Astrocyte (in vitro differentiated cells and primary cell): ENCODE data around the gene ADCYAP1R1. TPM values are rescaled to one million over a fixed set of nuclear protein-coding genes. Genes with fewer than 3 reads are reported as not detected.

Source experiments
- DNase-seq: peaks from one replicate; pipeline ENCODE4 v3.0.0-alpha.2; 2010; ENCODE audit warnings: low read depth
- FAIRE-seq: peaks from 2 replicates; lab custom pipeline; 2011; peaks lifted over from hg19 to GRCh38; lab: Jason Lieb, UNC
- H2AFZ ChIP-seq: 2 replicates; pipeline ENCODE4 v1.6.0; 2012; ENCODE audit warnings: low read depth, low read length, inconsistent platforms
- H3K27ac ChIP-seq: 2 replicates; pipeline ENCODE4 v1.5.1; 2011; ENCODE audit warnings: low read depth, low read length, inconsistent platforms
- H3K27me3 ChIP-seq: 2 replicates; pipeline ENCODE4 v1.6.0; 2011; ENCODE audit warnings: low read length, inconsistent platforms; ENCODE audit not compliant: insufficient read depth
- H3K36me3 ChIP-seq: 2 replicates; pipeline ENCODE4 v1.5.1; 2011; ENCODE audit warnings: low read length, inconsistent platforms; ENCODE audit not compliant: insufficient read depth
- H3K4me1 ChIP-seq: 2 replicates; pipeline ENCODE4 v1.5.1; 2011; ENCODE audit warnings: low read length, inconsistent platforms; ENCODE audit not compliant: insufficient read depth
- H3K4me2 ChIP-seq: 2 replicates; pipeline ENCODE4 v1.6.0; 2012; ENCODE audit warnings: low read length, inconsistent platforms
- H3K4me3 ChIP-seq: 2 replicates; pipeline ENCODE4 v1.5.1; 2011; ENCODE audit warnings: low read depth, mild to moderate bottlenecking, low read length, inconsistent platforms; ENCODE audit not compliant: insufficient read depth
- H3K79me2 ChIP-seq: 2 replicates; pipeline ENCODE4 v1.6.0; 2012; ENCODE audit warnings: mild to moderate bottlenecking, low read length, inconsistent platforms; ENCODE audit not compliant: insufficient read depth
- H3K9ac ChIP-seq: 2 replicates; pipeline ENCODE4 v1.6.0; 2012; ENCODE audit warnings: mild to moderate bottlenecking, low read length, inconsistent platforms
- H3K9me3 ChIP-seq: 2 replicates; pipeline ENCODE4 v1.5.1; 2012; ENCODE audit warnings: low read depth, mild to moderate bottlenecking, low read length, inconsistent platforms; ENCODE audit not compliant: insufficient read depth
- H4K20me1 ChIP-seq: 2 replicates; pipeline ENCODE4 v1.6.0; 2012; ENCODE audit warnings: low read length, inconsistent platforms; ENCODE audit not compliant: insufficient read depth
- H3K27ac Mint-ChIP-seq: one replicate; pipeline ENCODE4 v1.8.0; 2021; ENCODE audit warnings: mild to moderate bottlenecking, mixed read lengths; ENCODE audit not compliant: unreplicated experiment
- H3K27me3 Mint-ChIP-seq: one replicate; pipeline ENCODE4 v1.8.0; 2021; ENCODE audit warnings: low read depth, mixed read lengths; ENCODE audit not compliant: unreplicated experiment
- H3K36me3 Mint-ChIP-seq: one replicate; pipeline ENCODE4 v1.8.0; 2021; ENCODE audit warnings: low read depth, mixed read lengths; ENCODE audit not compliant: unreplicated experiment
- H3K4me1 Mint-ChIP-seq: one replicate; pipeline ENCODE4 v1.8.0; 2021; ENCODE audit warnings: low read depth, mixed read lengths; ENCODE audit not compliant: unreplicated experiment
- H3K4me3 Mint-ChIP-seq: one replicate; pipeline ENCODE4 v1.8.0; 2021; ENCODE audit warnings: mild to moderate bottlenecking, moderate library complexity, mixed read lengths; ENCODE audit not compliant: unreplicated experiment
- H3K9me3 Mint-ChIP-seq: one replicate; pipeline ENCODE4 v1.8.0; 2021; ENCODE audit warnings: mild to moderate bottlenecking, mixed read lengths; ENCODE audit not compliant: unreplicated experiment
- CTCF ChIP-seq: IDR thresholded peaks from 2 replicates; pipeline ENCODE4 v1.5.1; 2011; ENCODE audit warnings: low read depth, mild to moderate bottlenecking, inconsistent platforms, low read length, moderate library complexity; ENCODE audit not compliant: insufficient read depth
- EZH2 ChIP-seq: IDR thresholded peaks from 2 replicates; pipeline ENCODE4 v1.6.1; 2012; ENCODE audit warnings: mild to moderate bottlenecking, low read length, inconsistent platforms; ENCODE audit not compliant: insufficient read depth
- total RNA-seq: library from RNA; stranded (reverse); gene quantifications from 2 replicates; pipeline ENCODE4 v1.2.1, GENCODE V29; 2021

Gene ADCYAP1R1
- total RNA-seq, 1 donor from 2014 or later, result 0.05 TPM

DNA sequence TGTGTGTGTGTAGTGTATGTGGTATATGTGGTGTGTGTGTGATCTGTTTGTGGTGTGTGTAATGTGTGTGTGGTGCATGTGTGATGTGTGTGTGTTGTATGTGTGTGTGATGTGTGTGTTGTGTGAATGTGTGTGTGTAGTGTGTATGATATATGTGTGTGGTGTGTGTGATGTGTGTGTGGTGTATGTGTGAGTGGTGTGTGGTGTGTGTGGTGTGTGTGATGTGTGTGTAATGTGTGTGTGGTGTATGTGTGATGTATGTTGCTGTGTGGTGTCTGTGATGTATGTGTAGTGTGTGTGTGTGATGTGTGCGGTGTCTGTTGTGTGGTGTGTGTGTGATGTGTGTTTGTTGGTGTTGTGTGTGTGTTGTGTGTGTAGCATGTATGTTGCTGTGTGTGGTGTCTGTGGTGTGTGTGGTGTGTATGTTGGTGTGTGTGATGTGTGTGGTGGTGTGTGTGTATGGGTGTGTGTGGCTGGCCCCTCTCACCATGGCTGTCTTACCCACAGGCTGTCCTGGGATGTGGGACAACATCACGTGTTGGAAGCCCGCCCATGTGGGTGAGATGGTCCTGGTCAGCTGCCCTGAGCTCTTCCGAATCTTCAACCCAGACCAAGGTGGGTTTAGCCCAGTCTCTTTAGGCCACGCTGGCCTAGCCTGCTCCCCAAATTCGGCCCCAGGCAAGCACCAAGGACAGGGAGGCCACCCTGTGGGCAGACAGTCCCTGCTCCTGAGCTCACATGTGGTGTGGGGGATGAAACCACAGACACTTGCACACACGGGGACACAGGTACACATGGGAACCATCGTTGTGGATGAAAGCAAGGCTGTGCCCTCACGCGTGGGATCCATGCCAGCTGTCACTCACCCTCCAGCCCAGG is 25.6 kb downstream of the ADCYAP1R1 start:
- peak; percentile 69 for FAIRE-seq

GRCh38 chr7:31078363-31078990 is 26.4 kb downstream of the ADCYAP1R1 start:
- FAIRE-seq, result no peak
- Histone ChIP-seq H2AFZ (no peak overlapping the region), H3K27ac (no peak overlapping the region), H3K9me3 (no peaks in the 10 kb centered on the region), H3K9ac (no peak overlapping the region), H3K4me1 (peaks cover 8% of the 10 kb centered on the region), H3K4me3 (no peak overlapping the region), H3K27me3 (peaks cover 5% of the 10 kb centered on the region), H3K36me3 (no peaks in the 10 kb centered on the region), H3K4me2 (no peak overlapping the region), H3K79me2 (no peaks in the 10 kb centered on the region), H4K20me1 (no peaks in the 10 kb centered on the region)
- peaks cover 45% of the 10 kb centered on the region for H3K27me3 Mint-ChIP-seq
- H3K36me3 Mint-ChIP-seq, result no peaks in the 10 kb centered on the region
- H3K27ac Mint-ChIP-seq, result no peak overlapping the region
- TF ChIP-seq CTCF, result no peak
- no peak for TF ChIP-seq EZH2
- H3K4me3 Mint-ChIP-seq, result no peak overlapping the region
- no peak for DNase-seq
- H3K4me1 Mint-ChIP-seq, result no peaks in the 10 kb centered on the region
- no peaks in the 10 kb centered on the region for H3K9me3 Mint-ChIP-seq

More for the DNA sequence above, 25.6 kb downstream of the ADCYAP1R1 start:
- H3K36me3 ChIP-seq, result no peaks in the 10 kb centered on the region
- peaks cover 47% of the 10 kb centered on the region for H3K27me3 Mint-ChIP-seq
- H3K27ac Mint-ChIP-seq, result no peak overlapping the region
- H3K27ac ChIP-seq, result no peak overlapping the region
- no peak overlapping the region for H3K4me3 Mint-ChIP-seq
- no peak overlapping the region for H3K9ac ChIP-seq
- H3K4me1 Mint-ChIP-seq, result no peaks in the 10 kb centered on the region
- DNase-seq, result no peak
- peaks cover 5% of the 10 kb centered on the region for H3K4me1 ChIP-seq
- no peaks in the 10 kb centered on the region for H3K9me3 ChIP-seq
- TF ChIP-seq EZH2 (no peak), CTCF (no peak)
- H3K79me2 ChIP-seq, result no peaks in the 10 kb centered on the region
- H3K27me3 ChIP-seq, result peaks cover 5% of the 10 kb centered on the region
- H3K36me3 Mint-ChIP-seq, result peaks cover 2% of the 10 kb centered on the region
- peak overlapping the region; percentile 18 for H2AFZ ChIP-seq
- no peaks in the 10 kb centered on the region for H3K9me3 Mint-ChIP-seq
- no peak overlapping the region for H3K4me2 ChIP-seq
- H4K20me1 ChIP-seq, result no peaks in the 10 kb centered on the region
- no peak overlapping the region for H3K4me3 ChIP-seq
